Activated naive CD4-positive, alpha-beta T cell treated with anti-CD3 and anti-CD28 coated beads for 36 hours (primary cell): Measurements from ENCODE around the gene MBOAT2. TPM values are rescaled to one million over a fixed set of nuclear protein-coding genes. Genes with fewer than 3 reads are reported as not detected.

ENCODE experiments used
- CTCF ChIA-PET: fragments of 350-600 bp; sonication (Branson Sonifier 250); formaldehyde crosslinking; loops from one replicate; lab custom pipeline; 2021; ENCODE audit warnings: antibody characterized with exemption; lab: Charles Lee
- DNase-seq: peaks from one replicate; pipeline ENCODE4 v3.0.0-alpha.2; 2020
- H3K27ac Mint-ChIP-seq: one replicate; pipeline ENCODE4 v1.8.0; 2021; ENCODE audit warnings: mild to moderate bottlenecking, mixed read lengths
- H3K27me3 Mint-ChIP-seq: one replicate; pipeline ENCODE4 v1.8.0; 2021; ENCODE audit warnings: low read depth, mixed read lengths
- H3K36me3 Mint-ChIP-seq: one replicate; pipeline ENCODE4 v1.8.0; 2021; ENCODE audit warnings: low read depth, mixed read lengths
- H3K4me1 Mint-ChIP-seq: one replicate; pipeline ENCODE4 v1.8.0; 2021; ENCODE audit warnings: low read depth, mixed read lengths
- H3K4me3 Mint-ChIP-seq: one replicate; pipeline ENCODE4 v1.8.0; 2021; ENCODE audit warnings: mild to moderate bottlenecking, moderate library complexity, mixed read lengths
- H3K9me3 Mint-ChIP-seq: one replicate; pipeline ENCODE4 v1.8.0; 2021; ENCODE audit warnings: mixed read lengths
- intact Hi-C: fragments of 100-400 bp; cut with micrococcal nuclease; formaldehyde crosslinking; loops from one replicate; pipeline ENCODE4 v1.15.1; 2023
- total RNA-seq, 2 experiments: library from RNA; stranded (reverse); gene quantifications; one replicate each; pipeline ENCODE4 v1.2.3, GENCODE V29; 2021

MBOAT2 gene
- total RNA-seq, 2 experiments from 2014 or later = 4.1 to 4.4 TPM

DNA sequence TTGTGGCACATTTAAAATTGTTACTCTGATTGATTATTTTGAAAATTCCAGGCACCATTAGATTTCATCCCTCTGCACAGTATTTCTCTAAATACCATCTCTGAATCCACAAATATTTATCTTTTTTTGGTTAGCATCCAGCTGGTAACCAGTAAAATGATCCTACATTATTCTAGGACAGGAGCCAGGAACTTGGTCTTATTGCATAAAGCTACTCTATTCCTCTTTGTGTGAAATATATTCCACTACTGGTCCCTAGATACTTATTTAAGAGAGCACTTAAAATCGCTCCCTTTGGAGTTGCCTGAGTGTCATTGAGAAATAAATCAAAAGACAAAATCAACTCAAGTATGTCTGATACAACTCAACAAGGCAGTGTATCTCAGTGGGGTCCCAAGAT is 7.4 kb upstream of the MBOAT2 start:
- Mint-ChIP-seq H3K27me3 (no peaks in the 10 kb centered on the region), H3K4me3 (no peak overlapping the region), H3K36me3 (no peaks in the 10 kb centered on the region), H3K9me3 (no peaks in the 10 kb centered on the region), H3K4me1 (no peaks in the 10 kb centered on the region), H3K27ac (no peak overlapping the region)
- intact Hi-C loops = no loop called here
- CTCF ChIA-PET = no interaction called here
- no peak for DNase-seq

DNA sequence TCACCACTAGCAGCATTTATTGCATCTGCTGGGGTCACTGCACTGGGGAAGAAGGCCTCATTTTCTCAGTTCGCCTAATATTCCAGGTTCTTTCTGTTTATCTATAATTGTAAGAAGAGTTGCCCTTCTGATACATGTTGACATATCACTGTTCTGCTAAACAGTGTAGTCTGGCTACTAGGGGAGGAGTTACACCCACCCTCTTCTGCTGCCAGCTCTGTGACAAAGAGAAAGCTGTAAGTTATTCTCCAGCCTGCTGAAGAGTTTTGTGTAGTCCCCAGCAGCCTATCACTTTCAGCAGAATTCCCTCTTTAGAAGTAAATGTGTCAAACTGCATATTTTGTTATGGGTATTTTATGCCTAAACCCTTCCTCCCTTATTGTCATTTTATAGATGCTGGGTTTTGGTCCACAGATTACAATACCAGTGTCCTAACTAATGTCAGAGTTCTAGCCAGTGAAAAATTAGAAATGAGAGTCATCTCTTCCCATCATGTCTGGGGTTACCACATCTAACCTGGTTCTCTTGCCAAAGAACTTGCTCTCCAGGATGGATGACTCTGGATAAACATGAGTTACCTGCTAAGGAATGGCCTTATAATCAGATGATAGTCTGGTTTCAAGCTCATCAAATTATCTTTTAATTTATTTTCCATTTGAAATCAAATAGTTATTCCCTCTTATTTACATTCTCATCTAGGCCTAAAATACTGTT is 5.6 kb upstream of the MBOAT2 start:
- intact Hi-C loops = no loop called here
- CTCF ChIA-PET = no interaction called here
- Mint-ChIP-seq H3K36me3 (no peaks in the 10 kb centered on the region), H3K27ac (no peak overlapping the region), H3K4me3 (no peak overlapping the region), H3K9me3 (no peaks in the 10 kb centered on the region), H3K27me3 (no peaks in the 10 kb centered on the region), H3K4me1 (peaks cover 6% of the 10 kb centered on the region)
- DNase-seq = no peak

DNA sequence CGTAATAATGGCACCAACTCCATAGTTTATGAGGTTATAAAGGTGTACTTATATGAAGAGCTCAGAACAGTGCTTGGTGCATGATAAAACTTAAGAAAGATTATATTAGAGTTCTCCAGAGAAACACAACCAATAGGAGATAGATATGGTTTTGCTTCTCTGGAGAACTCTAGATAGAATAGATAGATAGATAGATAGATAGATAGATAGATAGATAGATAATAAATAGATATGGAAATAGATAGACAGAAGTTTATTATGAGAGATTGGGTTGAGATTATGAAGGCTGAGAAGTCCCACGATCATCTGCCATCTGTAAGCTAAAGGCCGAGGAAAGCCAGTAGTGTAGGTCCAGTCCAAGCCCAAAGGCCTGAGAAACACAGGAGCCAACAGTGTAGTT is 2.9 kb upstream of the MBOAT2 start:
- no peak for DNase-seq
- peaks cover 11% of the 10 kb centered on the region for H3K4me1 Mint-ChIP-seq
- no peaks in the 10 kb centered on the region for H3K36me3 Mint-ChIP-seq
- H3K4me3 Mint-ChIP-seq = no peak overlapping the region
- intact Hi-C loops = no loop called here
- no peak overlapping the region for H3K27ac Mint-ChIP-seq
- CTCF ChIA-PET = no interaction called here
- H3K27me3 Mint-ChIP-seq = peaks cover 5% of the 10 kb centered on the region
- H3K9me3 Mint-ChIP-seq = no peaks in the 10 kb centered on the region

DNA sequence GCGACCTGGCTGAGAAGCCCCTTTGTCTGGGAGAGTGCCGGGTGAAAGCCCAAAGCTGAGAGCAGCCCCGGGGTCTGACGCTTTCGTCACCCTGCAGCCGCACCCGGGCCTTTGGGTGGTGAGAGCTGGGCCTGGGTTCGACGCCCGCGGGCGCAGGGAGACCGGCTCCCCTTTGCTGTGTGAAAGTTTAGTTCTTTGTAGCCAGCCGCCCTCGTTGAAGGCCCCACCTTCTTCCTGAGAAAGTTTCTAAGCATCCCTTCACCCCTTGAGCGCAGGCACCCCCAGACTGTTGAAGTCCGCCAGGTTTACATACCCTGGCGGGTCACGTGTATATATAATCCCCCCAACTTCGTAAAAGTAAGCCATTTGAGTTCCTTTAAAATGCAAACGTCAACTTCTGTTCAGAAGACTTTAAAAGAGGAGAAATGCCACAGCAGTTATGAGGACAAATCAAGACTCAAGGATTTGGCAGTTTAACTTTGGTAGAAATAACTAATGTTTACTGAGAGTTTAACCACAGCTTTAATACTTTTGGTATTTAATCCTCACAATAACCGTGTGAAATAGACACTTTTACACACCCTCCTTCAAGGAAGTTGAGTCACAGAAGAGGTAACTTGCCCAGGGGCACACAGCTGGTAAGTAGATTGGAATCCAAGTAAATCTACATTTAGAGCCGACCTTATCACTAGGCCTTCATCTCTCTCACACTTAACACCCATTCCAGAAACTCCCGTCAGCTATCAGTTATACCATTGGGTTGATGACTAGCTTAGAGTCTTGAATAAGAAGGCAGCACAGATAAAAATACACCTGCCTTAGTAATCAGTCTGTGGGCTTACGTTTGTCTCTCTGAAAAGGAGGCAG is 1.1 kb upstream of the MBOAT2 start:
- intact Hi-C loops = loop anchor here (1.0 to 5.0 kb wide), 2 partner anchors 167 to 418 kb away; partner anchors contain the start of genes CPSF3, ITGB1BP1 and KIDINS220
- Mint-ChIP-seq H3K27me3 (peaks cover 5% of the 10 kb centered on the region), H3K27ac (no peak overlapping the region), H3K9me3 (no peaks in the 10 kb centered on the region), H3K36me3 (no peaks in the 10 kb centered on the region), H3K4me3 (peak overlapping the region; percentile 73), H3K4me1 (peaks cover 15% of the 10 kb centered on the region)
- CTCF ChIA-PET = interaction anchor here (0.6 kb wide), 1 partner anchor 312 kb away, joined by 3 read pairs; no protein-coding TSS in a partner anchor
- DNase-seq = no peak

DNA sequence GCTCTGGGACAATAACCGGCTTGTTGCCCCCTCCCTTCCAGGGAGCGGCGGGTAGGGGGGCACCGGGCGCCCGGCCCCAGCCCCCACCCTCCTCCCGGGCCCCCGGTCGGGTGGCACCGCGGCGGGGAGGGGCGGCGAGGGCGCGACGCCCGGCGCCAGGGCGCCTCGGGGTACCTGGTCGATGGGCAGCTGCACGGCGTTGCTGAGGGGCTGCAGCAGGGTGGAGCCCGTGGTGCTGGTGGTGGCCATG is 193 bp downstream of the MBOAT2 start:
- no peaks in the 10 kb centered on the region for H3K9me3 Mint-ChIP-seq
- H3K4me1 Mint-ChIP-seq = peaks cover 15% of the 10 kb centered on the region
- DNase-seq = no peak
- CTCF ChIA-PET = no interaction called here
- H3K27ac Mint-ChIP-seq = no peak overlapping the region
- no peak overlapping the region for H3K4me3 Mint-ChIP-seq
- intact Hi-C loops = loop anchor here (5.0 kb wide), 1 partner anchor 419 kb away; the partner anchor contains the start of genes CPSF3 and ITGB1BP1
- H3K27me3 Mint-ChIP-seq = peaks cover 5% of the 10 kb centered on the region
- H3K36me3 Mint-ChIP-seq = no peaks in the 10 kb centered on the region

DNA sequence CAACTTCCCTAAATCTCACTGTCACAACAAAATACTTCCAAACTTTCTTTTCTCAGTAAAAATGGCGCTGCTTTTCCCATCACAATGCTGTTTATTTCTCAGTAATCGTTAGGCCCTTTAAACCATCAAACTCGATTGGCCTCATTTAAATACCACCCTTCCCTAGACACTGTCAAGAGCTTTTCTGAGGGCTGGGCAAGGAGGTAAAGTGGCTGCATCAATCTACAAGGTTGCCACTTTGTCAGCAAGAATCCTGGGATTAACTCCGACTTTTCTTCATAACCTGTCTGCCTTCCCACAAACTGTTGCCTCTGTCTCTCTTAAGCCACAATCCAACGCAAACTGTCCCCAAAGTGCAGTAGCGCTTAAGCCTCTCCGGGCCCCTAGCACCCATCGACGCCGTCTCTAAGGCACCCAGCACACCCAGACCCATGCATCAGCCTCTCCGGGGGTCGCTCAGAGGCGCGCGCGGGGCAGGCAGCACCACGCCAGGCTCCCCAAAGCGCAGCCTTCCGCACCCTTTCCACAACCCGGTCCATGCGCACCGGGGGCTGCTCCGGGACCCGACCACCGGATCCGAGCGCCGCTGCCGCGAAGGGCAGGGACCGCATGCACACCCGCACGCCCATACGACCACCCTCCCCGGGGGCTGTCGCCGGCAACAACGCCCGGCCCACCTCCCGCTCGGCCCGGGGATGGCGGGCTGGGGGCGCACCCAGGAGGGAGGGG is 683 bp downstream of the MBOAT2 start:
- H3K4me1 Mint-ChIP-seq = peaks cover 15% of the 10 kb centered on the region
- intact Hi-C loops = loop anchor here (5.0 kb wide), 1 partner anchor 420 kb away; the partner anchor contains the start of genes CPSF3 and ITGB1BP1
- CTCF ChIA-PET = no interaction called here
- H3K36me3 Mint-ChIP-seq = no peaks in the 10 kb centered on the region
- H3K27ac Mint-ChIP-seq = no peak overlapping the region
- peaks cover 5% of the 10 kb centered on the region for H3K27me3 Mint-ChIP-seq
- DNase-seq = peak; percentile 8
- H3K4me3 Mint-ChIP-seq = peak overlapping the region; percentile 67
- H3K9me3 Mint-ChIP-seq = no peaks in the 10 kb centered on the region

DNA sequence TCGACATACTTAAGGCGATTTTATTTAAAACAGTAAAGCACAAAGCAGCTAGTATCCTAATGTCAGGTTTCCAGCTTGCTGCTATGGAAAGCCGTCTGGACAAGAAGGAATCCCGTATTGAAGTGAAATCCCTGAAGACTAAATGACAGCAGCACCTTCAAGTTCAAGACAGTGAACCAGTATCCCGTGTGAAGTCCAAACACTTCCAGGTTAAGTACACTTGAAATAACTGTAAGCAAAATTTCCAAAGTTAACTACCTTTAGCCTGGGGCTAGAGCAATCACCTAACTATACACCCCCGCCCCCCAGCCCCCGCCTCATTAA is 1.2 kb downstream of the MBOAT2 start:
- DNase-seq = no peak
- CTCF ChIA-PET = no interaction called here
- Mint-ChIP-seq H3K4me3 (no peak overlapping the region), H3K4me1 (peaks cover 15% of the 10 kb centered on the region), H3K27ac (no peak overlapping the region), H3K27me3 (peaks cover 5% of the 10 kb centered on the region), H3K9me3 (no peaks in the 10 kb centered on the region), H3K36me3 (no peaks in the 10 kb centered on the region)
- intact Hi-C loops = loop anchor here (5.0 kb wide), 1 partner anchor 420 kb away; the partner anchor contains the start of genes CPSF3 and ITGB1BP1

DNA sequence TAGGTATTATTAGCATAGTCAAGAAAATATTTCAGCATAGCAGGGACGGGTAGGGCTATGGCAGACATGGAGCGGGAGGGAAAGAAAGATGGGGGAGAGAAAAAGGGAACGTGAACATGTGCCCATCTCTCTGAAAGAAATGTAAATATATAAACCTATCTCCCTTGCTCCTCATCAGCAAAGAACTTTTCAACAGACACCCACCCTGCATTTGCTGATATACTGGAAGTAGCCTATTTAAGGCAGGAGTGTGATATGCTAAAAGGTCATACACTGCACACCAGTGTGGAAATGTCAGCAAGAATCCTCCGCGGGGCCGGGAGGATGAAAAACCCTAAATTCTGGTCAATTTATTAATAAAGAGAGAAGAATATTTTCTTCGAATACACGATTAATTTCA is 1.7 kb downstream of the MBOAT2 start:
- Mint-ChIP-seq H3K4me1 (peaks cover 15% of the 10 kb centered on the region), H3K27ac (no peak overlapping the region), H3K27me3 (peaks cover 5% of the 10 kb centered on the region), H3K9me3 (no peaks in the 10 kb centered on the region), H3K4me3 (no peak overlapping the region), H3K36me3 (no peaks in the 10 kb centered on the region)
- CTCF ChIA-PET = no interaction called here
- no peak for DNase-seq
- intact Hi-C loops = loop anchor here (5.0 kb wide), 1 partner anchor 421 kb away; the partner anchor contains the start of genes CPSF3 and ITGB1BP1

DNA sequence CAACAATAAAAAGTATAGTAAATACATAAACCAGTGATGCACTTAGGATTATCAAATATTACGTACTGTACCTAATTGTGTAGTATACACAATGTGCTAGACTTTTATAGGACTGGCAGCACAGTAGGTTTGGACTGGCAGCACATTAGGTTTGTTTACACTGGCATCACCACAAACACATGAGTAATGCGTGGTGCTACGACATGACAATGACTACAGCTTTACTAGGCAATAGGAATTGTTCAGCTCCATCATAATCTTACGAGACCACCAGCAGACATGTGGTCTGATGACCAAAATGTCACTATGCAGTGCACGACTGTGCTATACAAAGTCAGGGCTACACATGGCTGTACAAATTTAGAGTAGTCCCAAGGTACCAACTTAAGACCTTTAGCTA is 2.3 kb downstream of the MBOAT2 start:
- peaks cover 15% of the 10 kb centered on the region for H3K4me1 Mint-ChIP-seq
- H3K27ac Mint-ChIP-seq = no peak overlapping the region
- H3K4me3 Mint-ChIP-seq = no peak overlapping the region
- DNase-seq = no peak
- H3K9me3 Mint-ChIP-seq = no peaks in the 10 kb centered on the region
- H3K36me3 Mint-ChIP-seq = no peaks in the 10 kb centered on the region
- intact Hi-C loops = loop anchor here (5.0 kb wide), 1 partner anchor 421 kb away; the partner anchor contains the start of genes CPSF3 and ITGB1BP1
- H3K27me3 Mint-ChIP-seq = peaks cover 5% of the 10 kb centered on the region
- CTCF ChIA-PET = no interaction called here

DNA sequence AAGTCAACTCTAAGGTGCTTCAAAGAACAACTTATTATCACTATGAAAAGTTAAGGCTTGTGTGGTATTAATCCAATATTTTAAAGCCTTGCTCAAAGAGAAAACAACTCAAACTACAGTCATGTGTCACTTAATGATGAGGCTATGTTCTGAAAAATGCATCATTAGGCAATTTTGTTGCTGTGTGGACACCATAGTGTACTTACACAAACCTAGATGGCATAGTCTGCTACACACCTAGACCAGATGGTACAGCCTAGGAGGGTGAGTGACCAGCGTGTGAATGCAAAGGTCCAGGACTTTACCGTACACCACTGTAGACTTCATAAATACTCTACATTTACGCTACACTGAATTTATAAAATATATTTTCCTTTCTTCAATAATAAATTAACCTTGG is 3.0 kb downstream of the MBOAT2 start:
- DNase-seq = no peak
- Mint-ChIP-seq H3K9me3 (no peaks in the 10 kb centered on the region), H3K4me1 (peaks cover 15% of the 10 kb centered on the region), H3K36me3 (no peaks in the 10 kb centered on the region), H3K27me3 (peaks cover 5% of the 10 kb centered on the region), H3K27ac (no peak overlapping the region), H3K4me3 (no peak overlapping the region)
- intact Hi-C loops = loop anchor here (5.0 kb wide), 1 partner anchor 422 kb away; the partner anchor contains the start of genes CPSF3 and ITGB1BP1
- CTCF ChIA-PET = no interaction called here

DNA sequence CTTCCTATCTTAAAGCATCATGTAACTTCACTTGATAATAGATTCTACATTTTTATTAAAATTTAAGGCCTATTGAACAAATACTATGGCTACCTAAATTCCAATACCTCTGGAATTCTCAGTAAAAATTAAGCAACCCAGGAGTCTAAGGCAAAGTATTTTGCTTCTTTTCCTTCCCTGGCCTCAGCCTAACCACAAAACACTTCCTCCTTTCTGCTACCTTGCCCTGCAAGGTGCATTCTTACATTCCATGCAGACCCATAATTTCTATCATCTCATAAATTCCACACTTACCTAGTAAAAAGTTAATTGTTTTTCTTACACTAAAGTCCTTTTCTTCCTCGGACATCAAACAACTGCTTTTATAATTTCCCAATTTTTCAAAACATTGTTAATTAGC is 3.7 kb downstream of the MBOAT2 start:
- Mint-ChIP-seq H3K27me3 (peaks cover 5% of the 10 kb centered on the region), H3K9me3 (no peaks in the 10 kb centered on the region), H3K36me3 (no peaks in the 10 kb centered on the region), H3K4me1 (peaks cover 13% of the 10 kb centered on the region), H3K4me3 (no peak overlapping the region), H3K27ac (no peak overlapping the region)
- intact Hi-C loops = loop anchor here (5.0 kb wide), 1 partner anchor 423 kb away; the partner anchor contains the start of genes CPSF3 and ITGB1BP1
- CTCF ChIA-PET = no interaction called here
- no peak for DNase-seq

DNA sequence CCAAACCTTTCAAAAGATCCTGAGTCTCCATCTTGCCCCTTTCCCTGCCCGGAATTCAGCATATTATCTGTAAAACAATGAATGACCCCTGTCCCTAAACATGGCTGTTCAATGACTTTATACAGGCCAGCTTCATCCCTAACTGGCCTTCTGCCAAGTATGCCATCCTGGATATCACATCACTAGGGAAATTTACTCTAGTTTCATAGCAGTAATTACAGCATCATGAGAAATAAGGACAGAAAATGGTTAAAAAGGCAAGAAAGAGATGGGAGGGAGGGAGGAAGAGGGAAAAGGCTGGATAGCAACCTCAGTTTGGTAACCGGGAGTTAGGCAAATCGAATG is 4.4 kb downstream of the MBOAT2 start:
- Mint-ChIP-seq H3K4me1 (peaks cover 9% of the 10 kb centered on the region), H3K27ac (no peak overlapping the region), H3K4me3 (no peak overlapping the region), H3K36me3 (no peaks in the 10 kb centered on the region), H3K9me3 (no peaks in the 10 kb centered on the region), H3K27me3 (peaks cover 5% of the 10 kb centered on the region)
- CTCF ChIA-PET = no interaction called here
- intact Hi-C loops = no loop called here
- DNase-seq = no peak
